ENCODE results near the gene CEP97.
"Not testable (repeated sequence)": the region's sequence is repeated elsewhere in the genome, so short reads cannot be mapped to it uniquely, and the experiment has no call there.

Gene CEP97, protein sequence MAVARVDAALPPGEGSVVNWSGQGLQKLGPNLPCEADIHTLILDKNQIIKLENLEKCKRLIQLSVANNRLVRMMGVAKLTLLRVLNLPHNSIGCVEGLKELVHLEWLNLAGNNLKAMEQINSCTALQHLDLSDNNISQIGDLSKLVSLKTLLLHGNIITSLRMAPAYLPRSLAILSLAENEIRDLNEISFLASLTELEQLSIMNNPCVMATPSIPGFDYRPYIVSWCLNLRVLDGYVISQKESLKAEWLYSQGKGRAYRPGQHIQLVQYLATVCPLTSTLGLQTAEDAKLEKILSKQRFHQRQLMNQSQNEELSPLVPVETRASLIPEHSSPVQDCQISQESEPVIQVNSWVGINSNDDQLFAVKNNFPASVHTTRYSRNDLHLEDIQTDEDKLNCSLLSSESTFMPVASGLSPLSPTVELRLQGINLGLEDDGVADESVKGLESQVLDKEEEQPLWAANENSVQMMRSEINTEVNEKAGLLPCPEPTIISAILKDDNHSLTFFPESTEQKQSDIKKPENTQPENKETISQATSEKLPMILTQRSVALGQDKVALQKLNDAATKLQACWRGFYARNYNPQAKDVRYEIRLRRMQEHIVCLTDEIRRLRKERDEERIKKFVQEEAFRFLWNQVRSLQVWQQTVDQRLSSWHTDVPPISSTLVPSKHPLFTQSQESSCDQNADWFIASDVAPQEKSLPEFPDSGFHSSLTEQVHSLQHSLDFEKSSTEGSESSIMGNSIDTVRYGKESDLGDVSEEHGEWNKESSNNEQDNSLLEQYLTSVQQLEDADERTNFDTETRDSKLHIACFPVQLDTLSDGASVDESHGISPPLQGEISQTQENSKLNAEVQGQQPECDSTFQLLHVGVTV

DNA sequence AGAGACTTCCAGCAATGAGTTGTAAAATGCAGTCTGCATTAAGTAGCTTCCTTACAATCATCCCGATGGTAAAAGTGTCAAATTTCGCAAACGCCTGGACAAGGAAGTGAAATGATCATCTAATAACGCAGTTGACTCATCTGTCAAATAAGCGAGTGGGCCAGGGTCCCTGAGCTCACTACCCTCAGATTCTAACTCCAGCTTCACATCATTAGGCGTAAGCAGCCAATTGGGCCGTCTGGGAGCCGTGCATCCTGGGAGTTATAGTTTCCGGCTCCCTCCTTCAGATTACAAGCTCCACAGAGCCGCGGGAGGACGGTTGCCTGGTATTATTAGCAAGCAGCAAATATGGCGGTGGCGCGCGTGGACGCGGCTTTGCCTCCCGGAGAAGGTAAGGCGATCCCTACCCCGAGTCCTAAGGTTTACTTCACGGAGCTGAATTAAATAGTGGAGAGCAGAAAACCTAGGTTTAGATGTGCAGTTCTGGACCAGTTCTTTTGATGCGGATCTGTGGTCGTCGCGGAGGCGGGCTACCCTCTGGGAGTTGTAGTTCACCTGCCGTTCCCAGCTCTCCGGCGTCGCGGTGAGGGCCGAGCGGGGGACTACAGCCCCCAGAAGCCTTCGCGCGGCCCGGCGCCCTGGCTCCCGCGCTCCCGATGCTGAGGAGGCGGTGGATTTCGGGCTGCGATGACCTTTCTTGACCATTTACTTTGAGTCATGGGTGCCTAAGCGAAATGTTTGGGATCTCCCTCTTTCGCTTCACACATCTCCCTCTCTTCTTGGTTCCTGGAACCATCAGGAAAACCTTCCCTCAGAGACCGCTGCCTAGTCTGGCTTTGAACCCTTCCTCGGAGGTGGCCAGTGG is at the start of gene CEP97:
CEP97 (plus strand) TSS at position 286 of the 865 bp plus-strand sequence; CDS start at position 349, 63 bp downstream.
- peak; percentile 90 for DNase-seq (ENCODE audit: low spot score)
- H3K27ac Mint-ChIP-seq, result peak within 1 kb of the TSS; percentile 94
- no peaks in the 10 kb centered on the region for H3K9me3 Mint-ChIP-seq
- H3K4me3 Mint-ChIP-seq, result peak within 1 kb of the TSS; percentile 97
- no peaks in the 10 kb centered on the region for H3K27me3 Mint-ChIP-seq (ENCODE audit: low read depth)
- H3K4me1 Mint-ChIP-seq (ENCODE audit: low read depth), result peaks cover 35% of the 10 kb centered on the region
- peaks cover 18% of the 10 kb centered on the region for H3K36me3 Mint-ChIP-seq (ENCODE audit: low read depth)

DNA sequence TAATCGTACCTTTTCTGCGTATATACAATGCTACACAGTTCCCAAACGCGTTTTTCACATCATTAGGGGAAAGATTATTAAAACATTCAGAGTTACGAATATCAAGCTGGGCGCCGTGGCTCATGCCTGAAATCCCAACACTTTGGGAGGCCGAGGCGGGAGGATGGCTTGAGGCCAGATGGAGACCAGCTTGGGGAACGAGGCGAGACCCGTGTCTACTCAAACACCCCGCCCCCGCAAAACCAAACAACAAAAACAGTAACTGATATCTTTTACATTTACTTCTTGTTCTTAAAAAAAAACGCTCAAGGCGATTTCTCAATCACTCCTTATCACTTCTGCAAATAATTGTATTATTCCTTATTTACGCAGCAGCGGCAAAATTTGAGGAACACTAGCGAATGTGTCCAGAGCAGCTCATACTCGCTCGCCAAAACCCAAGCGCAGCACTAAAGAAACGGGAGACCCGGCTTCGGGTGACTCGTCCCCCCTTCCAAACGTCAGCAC is 48.7 kb upstream of the CEP97 start:
- H3K4me1 Mint-ChIP-seq (ENCODE audit: low read depth), result peaks cover 32% of the 10 kb centered on the region
- peaks cover 43% of the 10 kb centered on the region for H3K36me3 Mint-ChIP-seq (ENCODE audit: low read depth)

DNA sequence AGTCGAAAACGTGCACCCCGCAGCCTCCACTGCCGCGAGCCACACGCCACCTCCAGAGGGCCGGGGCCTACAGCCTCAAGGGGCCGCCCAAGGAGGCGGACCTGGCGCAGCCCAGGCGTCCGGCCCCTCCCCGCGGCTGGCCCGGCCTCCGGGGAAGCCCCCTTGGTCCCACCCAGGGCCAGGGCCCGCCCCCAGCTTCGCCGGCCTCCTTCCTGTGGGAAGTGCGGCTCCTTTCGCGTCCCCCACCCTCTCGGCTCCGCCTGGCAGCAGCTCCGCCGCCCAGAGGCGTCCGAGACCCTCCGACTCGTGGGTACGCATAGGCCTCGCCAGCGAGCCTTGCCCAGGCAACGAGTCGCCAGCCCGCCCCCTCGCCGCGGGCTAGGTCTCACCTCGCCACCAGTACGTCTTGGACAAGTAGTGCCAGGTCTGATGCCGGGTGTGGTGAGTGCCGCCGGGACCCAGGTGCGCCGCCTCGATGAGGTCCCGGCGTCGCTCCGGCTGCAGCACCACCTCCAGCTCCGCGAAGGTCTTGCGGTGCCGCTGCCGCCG is 48.1 kb upstream of the CEP97 start:
- Mint-ChIP-seq H3K27me3 (ENCODE audit: low read depth) (no peaks in the 10 kb centered on the region), H3K36me3 (ENCODE audit: low read depth) (peaks cover 45% of the 10 kb centered on the region), H3K9me3 (no peaks in the 10 kb centered on the region), H3K4me1 (ENCODE audit: low read depth) (peaks cover 33% of the 10 kb centered on the region), H3K4me3 (peak overlapping the region; percentile 92), H3K27ac (peak overlapping the region; percentile 96)
- peak; percentile 96 for DNase-seq (ENCODE audit: low spot score)

More for the DNA sequence above, 48.7 kb upstream of the CEP97 start:
- DNase-seq (ENCODE audit: low spot score), result peak; percentile 27
- Mint-ChIP-seq H3K27ac (peak overlapping the region; percentile 92), H3K4me3 (peak overlapping the region; percentile 92), H3K27me3 (ENCODE audit: low read depth) (no peaks in the 10 kb centered on the region), H3K9me3 (no peaks in the 10 kb centered on the region)

DNA sequence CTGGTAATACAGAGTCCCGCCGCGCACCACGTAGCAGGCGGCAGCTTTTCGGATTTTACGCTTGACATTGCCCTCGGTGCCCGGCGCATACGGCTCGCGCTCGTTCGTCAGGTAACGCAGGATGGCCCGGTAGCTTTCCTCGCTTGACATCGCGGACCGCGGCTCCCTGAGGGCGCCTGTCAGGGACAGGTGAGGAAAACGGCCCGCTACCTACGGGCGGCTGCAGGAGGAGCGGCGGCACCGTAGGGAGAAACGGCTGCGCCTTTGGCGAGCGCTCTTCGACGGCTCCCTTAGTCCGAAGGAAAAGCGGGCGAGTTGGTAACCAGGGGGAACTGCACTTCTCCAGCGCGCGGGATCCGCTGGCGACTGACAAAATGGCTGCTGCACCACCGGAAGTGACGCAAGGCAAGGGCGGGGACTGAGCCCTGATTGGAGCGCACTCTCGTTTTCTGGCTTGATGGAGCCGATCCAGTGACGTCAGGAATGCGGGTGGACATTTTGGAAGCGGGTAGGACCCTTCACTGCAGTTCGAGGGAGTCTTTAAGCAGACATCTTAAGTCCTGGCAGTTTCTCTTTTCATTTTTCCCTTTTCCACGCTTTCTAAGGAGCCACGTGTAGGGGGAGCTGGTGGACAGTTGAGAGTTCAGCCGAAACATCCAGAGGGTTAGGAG is 47.5 kb upstream of the CEP97 start, which contains the start of gene ZBTB11:
ZBTB11 (minus strand) TSS at position 368 of the 671 bp plus-strand sequence; CDS start at position 150, 218 bp downstream.
- Mint-ChIP-seq H3K4me1 (ENCODE audit: low read depth) (peaks cover 30% of the 10 kb centered on the region), H3K27ac (peak within 1 kb of the TSS; percentile 96), H3K9me3 (no peaks in the 10 kb centered on the region), H3K27me3 (ENCODE audit: low read depth) (no peaks in the 10 kb centered on the region), H3K36me3 (ENCODE audit: low read depth) (peaks cover 46% of the 10 kb centered on the region), H3K4me3 (peak within 1 kb of the TSS; percentile 92)
- peak; percentile 99 for DNase-seq (ENCODE audit: low spot score)

DNA sequence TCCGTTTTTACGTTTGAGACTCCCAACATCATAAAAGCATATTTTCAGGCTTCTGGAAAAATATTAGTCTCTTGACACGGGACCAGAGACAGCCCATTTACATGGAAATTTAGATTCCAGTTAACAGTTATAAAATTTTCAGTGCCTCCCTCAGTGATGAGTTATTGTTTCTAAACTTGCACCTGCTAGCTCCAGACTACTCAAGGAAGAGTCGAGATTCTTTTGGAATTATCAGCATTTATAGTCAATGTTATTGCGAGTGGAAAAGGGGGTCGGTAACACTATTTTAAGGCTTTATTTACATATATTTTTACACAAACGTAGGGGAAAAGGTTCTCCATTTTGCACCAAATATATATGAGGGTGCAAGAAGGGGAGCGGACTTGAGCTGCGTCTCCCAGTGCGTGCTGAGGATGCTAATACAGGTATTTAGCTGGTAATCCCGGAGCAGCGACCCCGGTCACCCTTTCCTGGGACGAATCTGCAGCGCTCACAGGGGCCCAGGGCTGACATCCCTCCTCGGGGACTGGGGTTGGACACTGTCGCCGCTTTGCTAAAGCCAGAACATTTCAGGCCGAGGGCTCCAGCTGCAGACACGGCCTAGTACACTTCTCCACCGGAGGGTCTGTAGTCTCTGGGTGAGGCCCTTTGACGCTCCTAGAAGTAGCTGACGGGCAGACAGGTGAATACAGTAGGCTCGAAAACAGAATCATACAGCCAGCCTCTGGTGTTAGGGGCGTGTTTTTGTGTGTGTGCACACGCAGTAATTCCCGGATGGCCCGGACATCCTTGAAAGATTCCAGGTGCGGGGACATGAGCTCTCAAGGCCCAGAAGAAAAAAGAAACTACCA is 46.8 kb upstream of the CEP97 start:
- DNase-seq (ENCODE audit: low spot score), result no peak
- Mint-ChIP-seq H3K9me3 (no peaks in the 10 kb centered on the region), H3K4me3 (peak overlapping the region; percentile 92), H3K36me3 (ENCODE audit: low read depth) (peaks cover 48% of the 10 kb centered on the region), H3K27me3 (ENCODE audit: low read depth) (no peaks in the 10 kb centered on the region), H3K27ac (peak overlapping the region; percentile 96), H3K4me1 (ENCODE audit: low read depth) (peaks cover 28% of the 10 kb centered on the region)

DNA sequence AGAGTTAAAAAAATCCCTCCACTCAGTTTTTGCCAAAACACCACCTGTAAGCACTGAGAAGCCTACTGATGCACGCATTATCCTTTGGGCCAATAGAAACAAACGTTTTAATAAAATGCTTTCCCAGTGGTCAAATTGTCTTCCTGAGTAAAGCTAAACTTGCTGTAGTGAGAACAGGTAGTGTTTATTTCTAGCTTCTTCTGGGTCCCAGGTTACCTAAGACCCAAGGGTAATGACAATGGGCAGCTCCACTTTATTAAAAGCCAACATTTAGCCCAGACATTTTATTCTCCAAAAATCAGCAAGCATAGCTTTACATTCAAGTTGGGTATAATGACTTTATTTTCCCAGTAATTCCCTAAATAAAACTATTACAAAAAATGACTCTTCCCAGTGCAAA is 45.6 kb upstream of the CEP97 start:
- DNase-seq (ENCODE audit: low spot score); H3K9me3 Mint-ChIP-seq; H3K4me3 Mint-ChIP-seq; H3K27ac Mint-ChIP-seq; H3K27me3 Mint-ChIP-seq (ENCODE audit: low read depth): not testable (repeated sequence)
- peaks cover 24% of the 10 kb centered on the region for H3K4me1 Mint-ChIP-seq (ENCODE audit: low read depth)
- peaks cover 49% of the 10 kb centered on the region for H3K36me3 Mint-ChIP-seq (ENCODE audit: low read depth)

DNA sequence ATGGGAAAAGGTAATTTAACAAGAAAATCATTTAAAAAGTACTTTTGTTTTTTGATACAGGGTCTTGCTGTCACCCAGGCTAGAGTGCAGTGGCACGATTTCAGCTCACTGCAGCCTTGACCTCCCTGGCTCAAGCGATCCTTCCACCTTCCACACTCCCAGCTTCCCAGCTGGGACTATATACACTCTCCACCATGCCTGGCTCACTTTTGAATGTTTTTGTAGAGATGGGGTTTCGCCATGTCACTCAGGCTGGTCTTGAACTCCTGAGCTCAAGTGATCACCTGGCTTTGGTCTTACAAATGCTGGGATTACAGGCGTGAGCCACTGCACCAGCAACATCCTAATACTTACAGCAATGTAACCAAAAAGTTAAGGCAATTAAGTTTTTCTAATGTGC is 43.9 kb upstream of the CEP97 start:
- Mint-ChIP-seq H3K27me3 (ENCODE audit: low read depth) (no peaks in the 10 kb centered on the region), H3K4me1 (ENCODE audit: low read depth) (peaks cover 20% of the 10 kb centered on the region), H3K27ac (peak overlapping the region; percentile 4), H3K4me3 (no peak overlapping the region), H3K36me3 (ENCODE audit: low read depth) (peaks cover 49% of the 10 kb centered on the region), H3K9me3 (no peaks in the 10 kb centered on the region)
- no peak for DNase-seq (ENCODE audit: low spot score)

DNA sequence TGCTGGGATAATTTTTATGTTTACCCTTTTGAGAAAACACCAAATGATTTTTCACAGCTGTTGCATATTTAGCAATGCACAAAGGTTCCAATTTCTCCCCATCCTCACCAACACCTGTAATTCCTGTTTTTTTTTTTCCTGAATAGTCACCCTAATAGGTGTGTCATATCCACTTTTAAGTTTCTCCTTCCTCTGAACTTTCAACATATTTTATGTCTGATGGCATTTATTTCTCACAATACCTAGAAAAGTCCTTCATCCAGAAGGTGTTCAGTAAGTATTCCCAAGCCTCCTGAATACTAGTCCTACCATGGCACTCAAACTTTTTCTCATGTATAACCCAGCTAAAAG is 39.4 kb upstream of the CEP97 start:
- H3K4me1 Mint-ChIP-seq (ENCODE audit: low read depth), result peaks cover 24% of the 10 kb centered on the region
- H3K9me3 Mint-ChIP-seq, result no peaks in the 10 kb centered on the region
- peak overlapping the region; percentile 98 for H3K4me3 Mint-ChIP-seq
- peak overlapping the region; percentile 97 for H3K27ac Mint-ChIP-seq
- H3K36me3 Mint-ChIP-seq (ENCODE audit: low read depth), result peaks cover 47% of the 10 kb centered on the region
- no peak for DNase-seq (ENCODE audit: low spot score)
- no peaks in the 10 kb centered on the region for H3K27me3 Mint-ChIP-seq (ENCODE audit: low read depth)

DNA sequence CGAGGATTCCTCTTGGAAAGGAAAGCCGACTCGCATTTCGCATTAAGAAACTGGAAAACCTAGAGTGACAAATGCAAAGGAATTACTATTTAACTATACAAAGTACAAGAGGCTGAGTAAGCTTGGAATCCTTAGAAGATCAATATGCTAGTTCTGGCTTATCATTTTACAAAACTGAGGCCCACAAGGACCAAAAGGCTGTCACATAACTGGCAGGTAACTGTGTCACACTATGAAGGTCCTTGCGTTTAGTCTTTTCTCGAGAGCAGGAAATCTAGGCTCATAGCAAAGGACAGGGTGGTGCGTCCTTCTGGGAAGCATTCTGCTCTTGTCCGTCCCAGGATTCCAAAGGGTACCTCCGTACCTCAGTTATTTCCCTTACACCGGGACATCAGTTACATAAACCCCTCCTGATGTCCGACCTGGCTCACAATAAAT is 38.5 kb upstream of the CEP97 start:
- Mint-ChIP-seq H3K27me3 (ENCODE audit: low read depth) (no peaks in the 10 kb centered on the region), H3K9me3 (no peaks in the 10 kb centered on the region), H3K27ac (peak overlapping the region; percentile 97), H3K4me3 (peak overlapping the region; percentile 98), H3K36me3 (ENCODE audit: low read depth) (peaks cover 42% of the 10 kb centered on the region), H3K4me1 (ENCODE audit: low read depth) (peaks cover 25% of the 10 kb centered on the region)
- DNase-seq (ENCODE audit: low spot score), result no peak

DNA sequence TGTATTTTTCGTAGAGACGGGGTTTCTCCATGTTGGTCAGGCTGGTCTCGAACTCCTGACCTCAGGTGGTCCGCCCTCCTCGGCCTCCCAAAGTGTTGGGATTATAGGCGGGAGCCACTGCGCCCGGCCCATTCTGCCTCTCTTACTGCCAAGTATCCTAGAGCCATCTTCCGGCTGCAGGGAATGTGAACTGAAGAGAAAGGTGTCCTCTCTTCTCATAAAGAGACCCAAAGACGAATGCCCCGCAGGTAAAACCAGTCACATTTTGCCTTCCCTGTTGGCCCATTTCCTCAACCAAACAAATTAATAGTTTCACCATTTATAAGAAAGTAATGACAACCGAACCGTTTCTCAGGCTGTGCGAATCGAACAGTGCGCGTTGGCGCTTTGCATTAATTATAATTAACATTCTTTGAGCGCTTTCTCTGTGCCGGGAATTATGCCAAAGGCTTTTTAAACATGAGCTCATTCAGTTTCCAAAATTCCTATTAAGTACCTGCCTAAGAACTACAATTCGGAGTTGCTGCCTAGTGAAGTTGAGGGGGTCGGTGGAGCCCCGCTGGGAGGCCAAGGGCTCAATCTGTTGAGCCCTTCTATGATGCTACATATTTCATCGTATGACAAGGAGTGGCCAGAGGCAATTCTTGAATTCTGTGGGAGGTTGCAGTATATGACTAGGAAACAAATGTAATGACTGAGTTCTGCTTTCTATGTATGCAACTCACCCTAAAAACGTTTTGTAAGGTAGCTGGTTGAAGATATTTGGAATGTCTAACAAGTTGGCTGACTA is 37.1 kb upstream of the CEP97 start:
- H3K4me3 Mint-ChIP-seq, result peak overlapping the region; percentile 98
- H3K27ac Mint-ChIP-seq, result peak overlapping the region; percentile 97
- H3K27me3 Mint-ChIP-seq (ENCODE audit: low read depth), result no peaks in the 10 kb centered on the region
- no peaks in the 10 kb centered on the region for H3K9me3 Mint-ChIP-seq
- H3K4me1 Mint-ChIP-seq (ENCODE audit: low read depth), result peaks cover 24% of the 10 kb centered on the region
- H3K36me3 Mint-ChIP-seq (ENCODE audit: low read depth), result peaks cover 29% of the 10 kb centered on the region
- no peak for DNase-seq (ENCODE audit: low spot score)

DNA sequence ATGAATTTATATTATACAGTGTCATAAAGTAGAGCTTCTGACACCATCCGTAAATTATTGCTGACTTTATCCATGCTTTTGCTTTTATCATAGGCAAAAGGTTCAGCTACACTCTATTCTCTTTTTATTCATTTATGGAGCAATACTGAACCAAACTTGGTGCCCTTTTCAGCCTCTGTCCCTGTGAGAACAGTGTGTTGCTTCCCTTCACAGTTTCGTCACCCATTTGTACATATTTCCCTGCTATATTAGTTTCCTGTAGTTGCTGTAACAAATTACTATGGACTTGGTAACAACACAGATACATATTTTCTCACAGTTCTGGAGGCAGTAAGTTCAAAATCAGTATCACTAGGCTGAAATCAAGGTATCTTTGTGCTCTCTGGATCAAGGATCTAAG is 35.1 kb upstream of the CEP97 start:
- Mint-ChIP-seq H3K36me3 (ENCODE audit: low read depth) (peaks cover 19% of the 10 kb centered on the region), H3K4me1 (ENCODE audit: low read depth) (peaks cover 22% of the 10 kb centered on the region), H3K9me3 (no peaks in the 10 kb centered on the region), H3K27ac (no peak overlapping the region), H3K27me3 (ENCODE audit: low read depth) (no peaks in the 10 kb centered on the region), H3K4me3 (no peak overlapping the region)
- no peak for DNase-seq (ENCODE audit: low spot score)

Measured in T-helper 2 cell treated with Interferon-gamma antibody and Interleukin-4, amounts not matched to agents 5 μg/mL and 100 μg/mL, for 36 hours (primary cell).